GM23248 (cell line): ENCODE measurements around the gene KCNK5. TPM values are rescaled to one million over a fixed set of nuclear protein-coding genes. Genes with fewer than 3 reads are reported as not detected.

Source experiments
- DNase-seq: peaks from one replicate; pipeline ENCODE4 v3.0.0-alpha.2; 2015
- H2AFZ ChIP-seq: fragments of 200-600 bp; sonication (generic); 2 replicates; pipeline ENCODE4 v1.6.1; 2016; ENCODE audit warnings: antibody characterized with exemption
- H3F3A ChIP-seq: fragments of 200-600 bp; sonication (generic); 2 replicates; pipeline ENCODE4 v1.6.1; 2016; ENCODE audit warnings: mild to moderate bottlenecking, antibody characterized with exemption, mixed run types; ENCODE audit not compliant: insufficient read depth
- H3K27ac ChIP-seq: fragments of 200-600 bp; sonication (generic); 2 replicates; pipeline ENCODE4 v1.5.1; 2016; ENCODE audit warnings: mild to moderate bottlenecking
- H3K27me3 ChIP-seq: fragments of 200-600 bp; sonication (generic); replicated peaks from 2 replicates; pipeline ENCODE4 v1.6.1; 2016; ENCODE audit warnings: mild to moderate bottlenecking; ENCODE audit not compliant: insufficient read depth
- H3K36me3 ChIP-seq: fragments of 200-600 bp; sonication (generic); 2 replicates; pipeline ENCODE4 v1.6.1; 2016; ENCODE audit warnings: low read depth, mild to moderate bottlenecking
- H3K4me1 ChIP-seq: fragments of 200-600 bp; sonication (generic); 2 replicates; pipeline ENCODE4 v1.6.1; 2016; ENCODE audit warnings: mild to moderate bottlenecking; ENCODE audit not compliant: insufficient read depth
- H3K4me2 ChIP-seq: fragments of 200-600 bp; sonication (generic); one replicate; pipeline ENCODE4 v1.6.1; 2016; ENCODE audit warnings: mild to moderate bottlenecking; ENCODE audit not compliant: unreplicated experiment
- H3K4me3 ChIP-seq: fragments of 200-600 bp; sonication (generic); 2 replicates; pipeline ENCODE4 v1.5.1; 2016; ENCODE audit warnings: mild to moderate bottlenecking
- H3K79me2 ChIP-seq: fragments of 200-600 bp; sonication (generic); 2 replicates; pipeline ENCODE4 v1.6.1; 2016; ENCODE audit warnings: mild to moderate bottlenecking; ENCODE audit not compliant: insufficient read depth
- H3K9ac ChIP-seq: fragments of 200-600 bp; sonication (generic); 2 replicates; pipeline ENCODE4 v1.6.1; 2016; ENCODE audit warnings: mild to moderate bottlenecking
- H3K9me2 ChIP-seq: fragments of 200-600 bp; sonication (generic); 2 replicates; pipeline ENCODE4 v1.6.1; 2016; ENCODE audit warnings: mixed run types, mild to moderate bottlenecking, moderate library complexity; ENCODE audit not compliant: insufficient read depth
- H3K9me3 ChIP-seq: fragments of 200-600 bp; sonication (generic); one replicate; pipeline ENCODE4 v1.6.1; 2017; ENCODE audit warnings: low read depth
- H4K20me1 ChIP-seq: fragments of 200-600 bp; sonication (generic); 2 replicates; pipeline ENCODE4 v1.6.0; 2016; ENCODE audit not compliant: insufficient read depth
- EZH2 ChIP-seq: fragments of 200-600 bp; sonication (generic); IDR thresholded peaks from 2 replicates; pipeline ENCODE4 v1.6.1; 2018; ENCODE audit warnings: antibody characterized with exemption, mild to moderate bottlenecking; ENCODE audit not compliant: insufficient read depth, poor library complexity, severe bottlenecking
- EZH2phosphoT487 ChIP-seq: fragments of 200-600 bp; sonication (generic); IDR thresholded peaks from 2 replicates; pipeline ENCODE4 v1.6.1; 2018; ENCODE audit warnings: antibody characterized with exemption, moderate library complexity, mild to moderate bottlenecking, low read depth; ENCODE audit not compliant: insufficient read depth
- WGBS, 2 experiments: methylation state at CpG; one replicate each; pipeline ENCODE4 v1.1.6; 2015 to 2017; ENCODE audit warnings: low lambda C conversion rate in 2 of 2, low coverage in 1 of 2; ENCODE audit errors: missing lambda C conversion rate in 2 of 2; 5-methylcytosine and 5-hydroxymethylcytosine counted together
- in situ Hi-C: fragments of 300-500 bp; cut with MboI; formaldehyde crosslinking; loops from 2 replicates; pipeline ENCODE4 v1.15.0; 2020
- polyA plus RNA-seq: library from polyadenylated mRNA; unstranded; fragments of >200 nt; fragmentation: Nextera tagmentation; extraction: Ambion mirVana; gene quantifications from 2 replicates; pipeline ENCODE4 v1.2.1, GENCODE V29; 2016
- total RNA-seq: library from RNA; depleted of rRNA; stranded (reverse); fragments of >200 nt; shearing (Covaris generic); gene quantifications from 2 replicates; pipeline ENCODE4 v1.2.3, GENCODE V29; 2014

KCNK5 gene
- total and polyA plus RNA-seq, 2 experiments from 2014 or later, result not detected

GRCh38 chr6:39221115-39221514, 8.2 kb downstream of the KCNK5 start:
- no peak overlapping the region for H3K4me2 ChIP-seq
- no peaks in the 10 kb centered on the region for H3K4me1 ChIP-seq
- no peak for DNase-seq
- no peak overlapping the region for H2AFZ ChIP-seq
- H3K36me3 ChIP-seq, result no peaks in the 10 kb centered on the region
- H4K20me1 ChIP-seq, result no peaks in the 10 kb centered on the region
- 56 to 59% methylated on average over 3 of the region's 3 CpGs for WGBS, 2 experiments
- TF ChIP-seq EZH2phosphoT487 (no peak), EZH2 (no peak)
- no peaks in the 10 kb centered on the region for H3F3A ChIP-seq
- H3K9ac ChIP-seq, result no peak overlapping the region
- no peaks in the 10 kb centered on the region for H3K79me2 ChIP-seq
- no peaks in the 10 kb centered on the region; the same call in 1 of the 2 replicates for H3K27me3 ChIP-seq
- H3K27ac ChIP-seq, result no peak overlapping the region
- H3K9me3 ChIP-seq, result no peaks in the 10 kb centered on the region
- in situ Hi-C loops, result no loop called here
- no peaks in the 10 kb centered on the region for H3K9me2 ChIP-seq
- no peak overlapping the region for H3K4me3 ChIP-seq

GRCh38 chr6:39218868-39219567, 10.3 kb downstream of the KCNK5 start:
- no peaks in the 10 kb centered on the region for H3K9me2 ChIP-seq
- H3K79me2 ChIP-seq, result no peaks in the 10 kb centered on the region
- TF ChIP-seq EZH2phosphoT487 (no peak), EZH2 (no peak)
- H3K9me3 ChIP-seq, result no peaks in the 10 kb centered on the region
- H3F3A ChIP-seq, result no peaks in the 10 kb centered on the region
- H3K4me3 ChIP-seq, result no peak overlapping the region
- H3K36me3 ChIP-seq, result no peaks in the 10 kb centered on the region
- no peak overlapping the region for H3K4me2 ChIP-seq
- H3K9ac ChIP-seq, result no peak overlapping the region
- H3K27ac ChIP-seq, result no peak overlapping the region
- DNase-seq, result peak; percentile 21
- WGBS, 2 experiments, result 41 to 49% methylated on average over 5 of the region's 5 CpGs
- no peak overlapping the region for H2AFZ ChIP-seq
- no peaks in the 10 kb centered on the region for H3K4me1 ChIP-seq
- H4K20me1 ChIP-seq, result no peaks in the 10 kb centered on the region
- in situ Hi-C loops, result no loop called here
- no peaks in the 10 kb centered on the region; the same call in 1 of the 2 replicates for H3K27me3 ChIP-seq

GRCh38 chr6:39217177-39217864, 12.0 kb downstream of the KCNK5 start:
- TF ChIP-seq EZH2phosphoT487 (no peak), EZH2 (no peak)
- in situ Hi-C loops, result no loop called here
- Histone ChIP-seq H3K9ac (no peak overlapping the region), H3K36me3 (no peaks in the 10 kb centered on the region), H3K9me3 (no peaks in the 10 kb centered on the region), H4K20me1 (no peaks in the 10 kb centered on the region), H3K4me2 (no peak overlapping the region), H3K4me1 (no peaks in the 10 kb centered on the region), H3F3A (no peaks in the 10 kb centered on the region), H2AFZ (no peak overlapping the region), H3K27ac (no peak overlapping the region), H3K27me3 (no peaks in the 10 kb centered on the region; the same call in 1 of the 2 replicates), H3K9me2 (no peaks in the 10 kb centered on the region), H3K4me3 (no peak overlapping the region), H3K79me2 (no peaks in the 10 kb centered on the region)
- 46 to 50% methylated on average over 11 of the region's 11 CpGs for WGBS, 2 experiments
- no peak for DNase-seq

- Histone ChIP-seq H3K4me2 (no peak overlapping the region), H4K20me1 (no peaks in the 10 kb centered on the region), H3K9me2 (no peaks in the 10 kb centered on the region)
These were observed 13.6 kb downstream of the KCNK5 start for GRCh38 chr6:39215640-39216158.

More at GRCh38 chr6:39215640-39216158, 13.6 kb downstream of the KCNK5 start:
- Histone ChIP-seq H3K79me2 (no peaks in the 10 kb centered on the region), H3K36me3 (no peaks in the 10 kb centered on the region), H3K4me3 (no peak overlapping the region), H2AFZ (no peak overlapping the region), H3F3A (no peaks in the 10 kb centered on the region), H3K27ac (no peak overlapping the region), H3K4me1 (no peaks in the 10 kb centered on the region), H3K9ac (no peak overlapping the region), H3K27me3 (peaks cover 10% of the 10 kb centered on the region; the same call in 1 of the 2 replicates), H3K9me3 (no peaks in the 10 kb centered on the region)
- no peak for DNase-seq
- TF ChIP-seq EZH2phosphoT487, result no peak
- no peak for TF ChIP-seq EZH2
- in situ Hi-C loops, result no loop called here
- 52 to 54% methylated on average over 10 of the region's 10 CpGs for WGBS, 2 experiments
